Skeletal muscle tissue (tissue), 4 donors: Measurements from ENCODE around the gene XPC. TPM values are rescaled to one million over a fixed set of nuclear protein-coding genes. Genes with fewer than 3 reads are reported as not detected.

Source experiments
- H3K27ac ChIP-seq: one replicate; pipeline ENCODE4 v1.7.0; 2013; ENCODE audit warnings: mild to moderate bottlenecking, low read depth, low read length, inconsistent platforms
- H3K27me3 ChIP-seq, 3 donors: one replicate each; pipeline ENCODE4 v1.7.0; 2013; ENCODE audit warnings: low read length in 3 of 3; ENCODE audit not compliant: control insufficient read depth in 3 of 3, insufficient read depth in 3 of 3
- H3K36me3 ChIP-seq, 3 donors: one replicate each; pipeline ENCODE4 v1.7.0; 2013; ENCODE audit warnings: low read length in 3 of 3; ENCODE audit not compliant: control insufficient read depth in 3 of 3, insufficient read depth in 3 of 3
- H3K4me1 ChIP-seq, 3 donors: one replicate each; pipeline ENCODE4 v1.7.0; 2013; ENCODE audit warnings: low read length in 3 of 3, mild to moderate bottlenecking in 3 of 3; ENCODE audit not compliant: control insufficient read depth in 3 of 3, insufficient read depth in 3 of 3
- H3K4me3 ChIP-seq, 3 donors: one replicate each; pipeline ENCODE4 v1.7.0; 2013; ENCODE audit warnings: low read length in 3 of 3
- H3K9ac ChIP-seq, 3 donors: one replicate each; pipeline ENCODE4 v1.7.0; 2013; ENCODE audit warnings: low read length in 3 of 3, mild to moderate bottlenecking in 3 of 3, moderate library complexity in 2 of 3, low read depth in 1 of 3
- H3K9me3 ChIP-seq, 3 donors: one replicate each; pipeline ENCODE4 v1.7.0; 2013; ENCODE audit warnings: low read length in 3 of 3; ENCODE audit not compliant: control insufficient read depth in 3 of 3
- total RNA-seq: library from RNA; depleted of rRNA; stranded (reverse); fragments of >200 nt; gene quantifications from one replicate; pipeline ENCODE4 v1.2.3, GENCODE V29; 2014
- donor health status: Osteomylitis.

Gene XPC
- total RNA-seq, 1 donor from 2014 or later = 14.6 TPM

- Histone ChIP-seq H3K9me3 (no peaks in the 10 kb centered on the region), H3K9ac (no peak overlapping the region), H3K4me1 (no peaks in the 10 kb centered on the region), H3K4me3 (no peak overlapping the region), H3K27ac (no peak overlapping the region), H3K36me3 (no peaks in the 10 kb centered on the region), H3K27me3 (no peaks in the 10 kb centered on the region)
Observed at GRCh38 chr3:14096742-14097141, 81.7 kb downstream of the XPC start.

Other genes starting within 250 kb of the XPC start
- 12.5 TPM for gene CHCHD4, start 53.7 kb downstream of the XPC start, total RNA-seq
- gene TMEM43, start 53.5 kb downstream of the XPC start, total RNA-seq = 39.7 TPM
- 14.6 TPM for gene LSM3, start 216 bp upstream of the XPC start, total RNA-seq
- 5.7 TPM for gene SLC6A6, start 224.0 kb upstream of the XPC start, total RNA-seq